HL-60 (cell line): ENCODE results near the gene FAHD2B.
"Not testable (repeated sequence)": the region's sequence is repeated elsewhere in the genome, so short reads cannot be mapped to it uniquely, and the experiment has no call there.

ENCODE experiments used
- DNase-seq, 2 experiments: peaks; one replicate each; pipeline ENCODE4 v3.0.0-alpha.2; 2010 to 2020; ENCODE audit warnings: low read depth in 1 of 2, low spot score in 1 of 2
- H3K27ac ChIP-seq: fragments of 250-450 bp; sonication (Bioruptor Pico); replicated peaks from 2 replicates; pipeline ENCODE4 v1.5.1; 2020; ENCODE audit warnings: mild to moderate bottlenecking, moderate library complexity
- H3K27me3 ChIP-seq: fragments of 250-450 bp; sonication (Bioruptor Pico); 2 replicates; pipeline ENCODE4 v1.5.1; 2021; ENCODE audit warnings: mild to moderate bottlenecking, moderate library complexity; ENCODE audit not compliant: insufficient read depth, poor library complexity, severe bottlenecking
- H3K4me3 ChIP-seq: replicated peaks from 2 replicates; pipeline ENCODE4 v1.5.1; 2011; ENCODE audit warnings: mild to moderate bottlenecking, control low read depth, low read length; ENCODE audit not compliant: insufficient read depth
- GABPA ChIP-seq: IDR thresholded peaks from 2 replicates; pipeline ENCODE4 v1.6.1; 2012; ENCODE audit warnings: low read depth
- POLR2AphosphoS5 ChIP-seq: IDR thresholded peaks from 2 replicates; pipeline ENCODE4 v1.6.1; 2012; ENCODE audit warnings: low read depth
- SPI1 ChIP-seq: IDR thresholded peaks from 2 replicates; pipeline ENCODE4 v1.6.1; 2012; ENCODE audit warnings: low read depth, mild to moderate bottlenecking, borderline replicate concordance
- TF ChIP-seq, protein P1 (sequence below): IDR thresholded peaks from one replicate; pipeline ENCODE4 v1.5.1; 2011; ENCODE audit warnings: low read length, control low read depth, inconsistent platforms; ENCODE audit not compliant: insufficient read depth
- TF ChIP-seq, protein P2 (sequence below): IDR thresholded peaks from 2 replicates; pipeline ENCODE4 v1.6.1; 2012; ENCODE audit warnings: low read depth; ENCODE audit not compliant: insufficient replicate concordance

FAHD2B gene

GRCh38 chr2:97068074-97068473 lies 26.6 kb downstream of the FAHD2B start:
- TF ChIP-seq, protein P1, sequence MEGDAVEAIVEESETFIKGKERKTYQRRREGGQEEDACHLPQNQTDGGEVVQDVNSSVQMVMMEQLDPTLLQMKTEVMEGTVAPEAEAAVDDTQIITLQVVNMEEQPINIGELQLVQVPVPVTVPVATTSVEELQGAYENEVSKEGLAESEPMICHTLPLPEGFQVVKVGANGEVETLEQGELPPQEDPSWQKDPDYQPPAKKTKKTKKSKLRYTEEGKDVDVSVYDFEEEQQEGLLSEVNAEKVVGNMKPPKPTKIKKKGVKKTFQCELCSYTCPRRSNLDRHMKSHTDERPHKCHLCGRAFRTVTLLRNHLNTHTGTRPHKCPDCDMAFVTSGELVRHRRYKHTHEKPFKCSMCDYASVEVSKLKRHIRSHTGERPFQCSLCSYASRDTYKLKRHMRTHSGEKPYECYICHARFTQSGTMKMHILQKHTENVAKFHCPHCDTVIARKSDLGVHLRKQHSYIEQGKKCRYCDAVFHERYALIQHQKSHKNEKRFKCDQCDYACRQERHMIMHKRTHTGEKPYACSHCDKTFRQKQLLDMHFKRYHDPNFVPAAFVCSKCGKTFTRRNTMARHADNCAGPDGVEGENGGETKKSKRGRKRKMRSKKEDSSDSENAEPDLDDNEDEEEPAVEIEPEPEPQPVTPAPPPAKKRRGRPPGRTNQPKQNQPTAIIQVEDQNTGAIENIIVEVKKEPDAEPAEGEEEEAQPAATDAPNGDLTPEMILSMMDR = no peak
- TF ChIP-seq POLR2AphosphoS5 (no peak), SPI1 (no peak), GABPA (no peak)
- TF ChIP-seq, protein P2, sequence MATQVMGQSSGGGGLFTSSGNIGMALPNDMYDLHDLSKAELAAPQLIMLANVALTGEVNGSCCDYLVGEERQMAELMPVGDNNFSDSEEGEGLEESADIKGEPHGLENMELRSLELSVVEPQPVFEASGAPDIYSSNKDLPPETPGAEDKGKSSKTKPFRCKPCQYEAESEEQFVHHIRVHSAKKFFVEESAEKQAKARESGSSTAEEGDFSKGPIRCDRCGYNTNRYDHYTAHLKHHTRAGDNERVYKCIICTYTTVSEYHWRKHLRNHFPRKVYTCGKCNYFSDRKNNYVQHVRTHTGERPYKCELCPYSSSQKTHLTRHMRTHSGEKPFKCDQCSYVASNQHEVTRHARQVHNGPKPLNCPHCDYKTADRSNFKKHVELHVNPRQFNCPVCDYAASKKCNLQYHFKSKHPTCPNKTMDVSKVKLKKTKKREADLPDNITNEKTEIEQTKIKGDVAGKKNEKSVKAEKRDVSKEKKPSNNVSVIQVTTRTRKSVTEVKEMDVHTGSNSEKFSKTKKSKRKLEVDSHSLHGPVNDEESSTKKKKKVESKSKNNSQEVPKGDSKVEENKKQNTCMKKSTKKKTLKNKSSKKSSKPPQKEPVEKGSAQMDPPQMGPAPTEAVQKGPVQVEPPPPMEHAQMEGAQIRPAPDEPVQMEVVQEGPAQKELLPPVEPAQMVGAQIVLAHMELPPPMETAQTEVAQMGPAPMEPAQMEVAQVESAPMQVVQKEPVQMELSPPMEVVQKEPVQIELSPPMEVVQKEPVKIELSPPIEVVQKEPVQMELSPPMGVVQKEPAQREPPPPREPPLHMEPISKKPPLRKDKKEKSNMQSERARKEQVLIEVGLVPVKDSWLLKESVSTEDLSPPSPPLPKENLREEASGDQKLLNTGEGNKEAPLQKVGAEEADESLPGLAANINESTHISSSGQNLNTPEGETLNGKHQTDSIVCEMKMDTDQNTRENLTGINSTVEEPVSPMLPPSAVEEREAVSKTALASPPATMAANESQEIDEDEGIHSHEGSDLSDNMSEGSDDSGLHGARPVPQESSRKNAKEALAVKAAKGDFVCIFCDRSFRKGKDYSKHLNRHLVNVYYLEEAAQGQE = no peak
- no peak for DNase-seq
- Histone ChIP-seq H3K4me3 (no peak overlapping the region), H3K27me3 (no peaks in the 10 kb centered on the region), H3K27ac (no peak overlapping the region)

DNA sequence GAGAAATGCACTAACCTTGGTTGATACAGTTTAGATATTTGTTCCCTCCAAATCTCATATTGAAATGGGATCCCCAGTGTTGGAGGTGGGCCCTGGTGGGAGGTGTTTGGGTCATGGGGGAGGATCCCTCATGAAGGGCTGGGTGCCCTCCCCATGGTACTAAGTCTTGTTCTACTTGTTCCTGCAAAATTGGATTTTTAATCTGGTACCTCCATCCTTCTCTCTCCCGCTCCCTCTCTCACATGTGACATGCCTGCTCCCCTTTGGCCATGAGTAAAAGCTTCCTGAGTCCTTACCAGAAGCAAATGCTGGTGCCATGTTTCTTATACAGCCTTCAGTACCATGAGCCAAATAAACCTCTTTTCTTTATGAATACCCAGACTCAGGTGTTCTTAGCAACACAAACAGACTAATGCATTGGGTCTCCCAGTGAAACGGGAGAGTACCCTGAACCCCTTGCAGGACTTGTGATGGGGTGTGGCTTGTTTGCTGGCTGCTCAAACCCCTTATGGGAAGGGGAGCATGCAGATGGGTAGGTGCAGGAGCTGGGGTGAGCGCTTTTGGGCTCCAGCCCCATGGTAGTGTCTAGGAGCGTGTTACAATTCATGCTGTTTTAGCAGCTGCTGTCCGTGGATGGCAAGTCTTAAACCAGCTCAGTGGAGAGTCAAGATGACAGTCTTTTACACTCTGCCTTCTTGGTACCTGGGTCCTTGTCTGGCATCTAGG lies 27.2 kb downstream of the FAHD2B start:
- Histone ChIP-seq H3K27ac (no peak overlapping the region), H3K4me3 (no peak overlapping the region), H3K27me3 (peaks cover 3% of the 10 kb centered on the region)
- TF ChIP-seq, protein P2 = no peak
- no peak for TF ChIP-seq POLR2AphosphoS5
- DNase-seq = no peak

- H3K4me3 ChIP-seq, DNase-seq, H3K27ac ChIP-seq, H3K27me3 ChIP-seq: not testable (repeated sequence)
Measured at GRCh38 chr2:97066030-97066429, 28.7 kb downstream of the FAHD2B start.

DNA sequence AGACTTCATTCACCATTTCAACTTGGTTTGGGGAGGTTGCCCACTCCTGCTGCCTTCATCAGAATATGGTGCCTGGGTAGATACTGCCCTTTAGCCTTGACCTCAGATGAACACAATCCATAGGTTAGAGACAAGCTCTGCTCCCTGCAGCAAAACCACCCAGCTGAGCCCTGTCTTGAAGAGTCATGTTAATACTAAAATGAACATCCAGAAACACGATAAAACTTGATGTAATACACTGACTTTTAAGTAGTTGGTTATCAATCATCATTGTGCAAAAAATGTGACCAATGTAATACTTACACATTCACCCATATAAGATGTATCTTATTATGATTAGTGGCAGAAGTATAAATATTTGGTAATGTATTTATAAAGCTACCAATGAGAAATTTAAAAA lies 32.7 kb downstream of the FAHD2B start:
- not testable (repeated sequence) for H3K4me3 ChIP-seq, H3K27me3 ChIP-seq, H3K27ac ChIP-seq, DNase-seq

DNA sequence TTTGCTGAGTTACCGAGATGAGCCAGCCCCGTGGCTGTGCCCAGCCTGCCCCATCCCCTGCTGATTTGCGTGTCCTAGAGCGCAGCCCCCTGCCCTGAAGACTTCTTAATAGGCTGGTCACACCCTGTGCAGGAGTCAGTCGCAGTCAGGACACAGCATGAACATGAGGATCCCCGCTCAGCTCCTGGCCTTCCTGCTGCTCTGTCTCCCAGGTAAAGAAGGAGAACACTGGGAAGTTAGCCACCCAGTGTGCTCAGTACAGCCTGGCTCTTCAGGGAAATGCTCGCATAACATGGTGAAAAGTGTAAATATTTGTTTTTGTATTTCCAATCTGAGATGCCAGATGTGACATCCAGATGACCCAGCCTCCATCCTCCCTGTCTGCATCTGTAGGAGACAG lies 34.9 kb downstream of the FAHD2B start:
- H3K4me3 ChIP-seq, DNase-seq, H3K27ac ChIP-seq, H3K27me3 ChIP-seq: not testable (repeated sequence)

- H3K27me3 ChIP-seq, H3K27ac ChIP-seq, DNase-seq, H3K4me3 ChIP-seq: not testable (repeated sequence)
Measured at GRCh38 chr2:97056150-97056549, 38.5 kb downstream of the FAHD2B start.

GRCh38 chr2:97050032-97050431 lies 44.6 kb downstream of the FAHD2B start:
- not testable (repeated sequence) for H3K4me3 ChIP-seq, H3K27me3 ChIP-seq, H3K27ac ChIP-seq, DNase-seq

- H3K27ac ChIP-seq, H3K27me3 ChIP-seq, DNase-seq, H3K4me3 ChIP-seq: not testable (repeated sequence)
Measured at GRCh38 chr2:97048448-97048847, 46.2 kb downstream of the FAHD2B start.

- H3K4me3 ChIP-seq, DNase-seq, H3K27me3 ChIP-seq, H3K27ac ChIP-seq: not testable (repeated sequence)
Measured at GRCh38 chr2:97046676-97047075, 48.0 kb downstream of the FAHD2B start.

- H3K27me3 ChIP-seq, H3K27ac ChIP-seq, H3K4me3 ChIP-seq, DNase-seq: not testable (repeated sequence)
Measured at GRCh38 chr2:97045895-97046499, 48.7 kb downstream of the FAHD2B start.
